Gastroesophageal sphincter (tissue), 3 donors: ENCODE data around the gene PRSS22.

Experiments
- EP300 ChIP-seq: sonication (generic); formaldehyde crosslinking; IDR thresholded peaks from one replicate; pipeline ENCODE4 v1.6.1; 2017; ENCODE audit warnings: antibody characterized with exemption, mild to moderate bottlenecking
- POLR2A ChIP-seq, 2 donors: fragments of 450-650 bp; IDR thresholded peaks; one replicate each; pipeline ENCODE4 v1.6.1; 2017; ENCODE audit warnings: antibody characterized with exemption in 2 of 2, mild to moderate bottlenecking in 2 of 2, moderate library complexity in 1 of 2
- POLR2AphosphoS5 ChIP-seq: sonication (generic); formaldehyde crosslinking; IDR thresholded peaks from one replicate; pipeline ENCODE4 v1.6.1; 2017; ENCODE audit warnings: antibody characterized with exemption
- TF ChIP-seq, protein P1 (sequence below), 4 experiments: fragments of 200-600 bp in 2 of 4; fragments of 450-650 bp in 2 of 4; sonication (generic) in 1 of 4; IDR thresholded peaks; one replicate each; pipeline ENCODE4 v1.5.1; 2017 to 2019; ENCODE audit warnings: antibody characterized with exemption in 4 of 4, mild to moderate bottlenecking in 2 of 4, moderate library complexity in 2 of 4

DNA sequence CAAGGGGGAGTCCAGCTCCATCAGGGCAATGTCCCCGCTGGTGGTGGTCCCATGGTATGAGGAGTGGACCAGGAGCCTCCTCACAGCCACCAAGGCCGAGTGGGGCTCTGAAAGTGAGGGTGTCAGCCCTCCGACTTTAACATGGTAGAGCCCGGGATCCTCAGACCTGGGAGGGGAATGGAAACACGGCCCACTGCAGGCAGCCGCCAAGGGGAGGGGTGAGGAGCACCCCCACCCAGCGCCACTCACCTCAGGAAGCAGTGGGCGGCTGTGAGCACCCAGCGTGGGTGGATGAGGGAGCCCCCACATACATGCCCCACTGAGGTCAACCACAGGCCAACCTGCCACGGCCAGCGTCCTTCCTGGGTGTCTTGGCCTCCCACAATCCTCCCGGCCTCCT is 17.1 kb downstream of the PRSS22 start:
- TF ChIP-seq, protein P1, sequence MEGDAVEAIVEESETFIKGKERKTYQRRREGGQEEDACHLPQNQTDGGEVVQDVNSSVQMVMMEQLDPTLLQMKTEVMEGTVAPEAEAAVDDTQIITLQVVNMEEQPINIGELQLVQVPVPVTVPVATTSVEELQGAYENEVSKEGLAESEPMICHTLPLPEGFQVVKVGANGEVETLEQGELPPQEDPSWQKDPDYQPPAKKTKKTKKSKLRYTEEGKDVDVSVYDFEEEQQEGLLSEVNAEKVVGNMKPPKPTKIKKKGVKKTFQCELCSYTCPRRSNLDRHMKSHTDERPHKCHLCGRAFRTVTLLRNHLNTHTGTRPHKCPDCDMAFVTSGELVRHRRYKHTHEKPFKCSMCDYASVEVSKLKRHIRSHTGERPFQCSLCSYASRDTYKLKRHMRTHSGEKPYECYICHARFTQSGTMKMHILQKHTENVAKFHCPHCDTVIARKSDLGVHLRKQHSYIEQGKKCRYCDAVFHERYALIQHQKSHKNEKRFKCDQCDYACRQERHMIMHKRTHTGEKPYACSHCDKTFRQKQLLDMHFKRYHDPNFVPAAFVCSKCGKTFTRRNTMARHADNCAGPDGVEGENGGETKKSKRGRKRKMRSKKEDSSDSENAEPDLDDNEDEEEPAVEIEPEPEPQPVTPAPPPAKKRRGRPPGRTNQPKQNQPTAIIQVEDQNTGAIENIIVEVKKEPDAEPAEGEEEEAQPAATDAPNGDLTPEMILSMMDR (IDR thresholded peaks at IDR 0.05) = no peak
- TF ChIP-seq POLR2A (IDR thresholded peaks at IDR 0.05) (no peak), POLR2AphosphoS5 (no peak), EP300 (no peak)
